GM12878 (cell line): ENCODE data around the gene ITGAV. TPM values are rescaled to one million over a fixed set of nuclear protein-coding genes. Genes with fewer than 3 reads are reported as not detected.

Experiments
- ATAC-seq: fragments of 200-7000 bp; cut with Tn5 transposase; 3 replicates; pipeline ENCODE4 v1.9.1; 2020; ENCODE audit warnings: mild to moderate bottlenecking, moderate library complexity
- BruUV-seq: library from RNA; stranded (reverse); fragments of 400-500 nt; replicated peaks from 2 replicates; lab custom pipeline; 2021; lab: Mats Ljungman, UMichigan
- CTCF ChIA-PET: fragments of 300-600 bp; sonication (Branson Sonifier 250); formaldehyde crosslinking; extraction: SDS; loops from one replicate; lab custom pipeline; 2021; ENCODE audit warnings: inconsistent platforms; lab: Yijun Ruan, JAX
- POLR2A ChIA-PET: fragments of 350-600 bp; formaldehyde crosslinking; extraction: SDS; loops from one replicate; lab custom pipeline; 2021; ENCODE audit warnings: inconsistent platforms; lab: Charles Lee
- RAD21 ChIA-PET: fragments of 300-600 bp; sonication (Branson Sonifier 250); formaldehyde crosslinking; loops from one replicate; lab custom pipeline; 2023; ENCODE audit warnings: antibody characterized with exemption; ENCODE audit not compliant: unreplicated experiment; lab: Charles Lee
- SMC1A ChIA-PET: fragments of 300-600 bp; sonication (Branson Sonifier 250); formaldehyde crosslinking; loops from one replicate; lab custom pipeline; 2023; ENCODE audit not compliant: unreplicated experiment, uncharacterized antibody; lab: Charles Lee
- DNase-seq: peaks from one replicate; pipeline ENCODE4 v3.0.0-alpha.2; 2011; ENCODE audit warnings: low read depth, low spot score
- FAIRE-seq: peaks from 3 replicates; lab custom pipeline; 2011; peaks lifted over from hg19 to GRCh38; lab: Jason Lieb, UNC
- H2AFZ ChIP-seq: 2 replicates; pipeline ENCODE4 v1.6.0; 2011; ENCODE audit warnings: low read depth, low read length, control low read depth; ENCODE audit not compliant: control insufficient read depth
- H3K27ac ChIP-seq: 2 replicates; pipeline ENCODE4 v1.5.1; 2011; ENCODE audit warnings: control low read depth; ENCODE audit not compliant: control insufficient read depth, insufficient read depth
- H3K27me3 ChIP-seq, 2 experiments: replicated peaks in 1 of 2; 2 replicates each; pipeline versions ENCODE4 v1.6.0 to v1.6.1; 2011; ENCODE audit warnings: low read length in 1 of 2; ENCODE audit not compliant: control insufficient read depth in 2 of 2, insufficient read depth in 2 of 2
- H3K36me3 ChIP-seq, 2 experiments: 2 replicates each; pipeline ENCODE4 v1.5.1; 2011; ENCODE audit warnings: low read length in 1 of 2; ENCODE audit not compliant: control insufficient read depth in 2 of 2, insufficient read depth in 2 of 2
- H3K4me1 ChIP-seq: 2 replicates; pipeline ENCODE4 v1.6.1; 2011; ENCODE audit warnings: mild to moderate bottlenecking, low read length, moderate library complexity, mixed read lengths; ENCODE audit not compliant: control insufficient read depth, insufficient read depth
- H3K4me2 ChIP-seq: 2 replicates; pipeline ENCODE4 v1.6.0; 2011; ENCODE audit warnings: control low read depth; ENCODE audit not compliant: control insufficient read depth, insufficient read depth
- H3K4me3 ChIP-seq: fragments of 200-600 bp; sonication (generic); 2 replicates; pipeline ENCODE4 v1.5.1; 2016
- H3K79me2 ChIP-seq: 2 replicates; pipeline ENCODE4 v1.6.0; 2011; ENCODE audit warnings: low read length; ENCODE audit not compliant: control insufficient read depth, insufficient read depth
- H3K9ac ChIP-seq: 2 replicates; pipeline ENCODE4 v1.8.0; 2011; ENCODE audit warnings: low read length, control low read depth, mixed read lengths; ENCODE audit not compliant: control insufficient read depth, insufficient read depth
- H3K9me3 ChIP-seq: replicated peaks from 3 replicates; pipeline ENCODE4 v1.5.1; 2011; ENCODE audit warnings: mild to moderate bottlenecking, low read length; ENCODE audit not compliant: control insufficient read depth, insufficient read depth
- H4K20me1 ChIP-seq: 2 replicates; pipeline ENCODE4 v1.6.0; 2011; ENCODE audit not compliant: control insufficient read depth, insufficient read depth
- BHLHE40 ChIP-seq, 2 experiments: fragments of 450-650 bp in 1 of 2; IDR thresholded peaks; 2 replicates each; pipeline ENCODE4 v1.6.1; 2011 to 2017; ENCODE audit warnings: low read depth in 2 of 2, borderline replicate concordance in 1 of 2, improper control_type of control experiment in 1 of 2, low read length in 1 of 2, mild to moderate bottlenecking in 1 of 2
- CEBPB ChIP-seq, 2 experiments: fragments of 150-350 bp in 1 of 2; IDR thresholded peaks; 2 replicates each; pipeline ENCODE4 v1.6.1; 2012 to 2014; ENCODE audit warnings: low read depth in 2 of 2, low read length in 2 of 2, borderline replicate concordance in 1 of 2, inconsistent platforms in 1 of 2
- HDGF ChIP-seq: fragments of 450-650 bp; IDR thresholded peaks from 2 replicates; pipeline ENCODE4 v1.6.1; 2016; ENCODE audit warnings: antibody characterized with exemption
- NFIC ChIP-seq: IDR thresholded peaks from 2 replicates; pipeline ENCODE4 v1.6.1; 2012; ENCODE audit warnings: low read depth, mild to moderate bottlenecking, inconsistent platforms, low read length, moderate library complexity
- NFYB ChIP-seq: IDR thresholded peaks from 2 replicates; pipeline ENCODE4 v1.6.1; 2011; ENCODE audit warnings: low read depth, mild to moderate bottlenecking, low read length, improper control_type of control experiment, moderate library complexity; ENCODE audit not compliant: insufficient read depth
- ZSCAN29 ChIP-seq: fragments of 450-650 bp; IDR thresholded peaks from 2 replicates; pipeline ENCODE4 v1.6.1; 2017; ENCODE audit warnings: mild to moderate bottlenecking, moderate library complexity
- WGBS: methylation state at CpG from one replicate; pipeline ENCODE4 v1.1.6; 2016; ENCODE audit warnings: low lambda C conversion rate; ENCODE audit not compliant: insufficient replicate concordance, insufficient coverage; ENCODE audit errors: missing lambda C conversion rate; 5-methylcytosine and 5-hydroxymethylcytosine counted together
- in situ Hi-C: fragments of 300-500 bp; cut with MboI; formaldehyde crosslinking; loops from 9 replicates; pipeline ENCODE4 v1.14.3; 2018; ENCODE audit warnings: mixed read lengths
- intact Hi-C: fragments of 100-400 bp; cut with micrococcal nuclease; formaldehyde crosslinking; loops from one replicate; pipeline ENCODE4 v1.14.2; 2022; ENCODE audit not compliant: unreplicated experiment
- polyA plus RNA-seq, 11 experiments: library from polyadenylated mRNA; depleted of rRNA in 4 of 11; unstranded in 6 of 11; stranded (reverse) in 5 of 11; fragments of >200 nt; fragmentation: Nextera tagmentation in 4 of 11; fragmentation: Illumina TruSeq in 1 of 11; extraction: Ambion mirVana in 4 of 11; extraction: Trizol in 1 of 11; gene quantifications; 1 replicate in 1 of 11; 2 replicates in 10 of 11; pipeline versions ENCODE4 v1.2.1 to v1.2.3, GENCODE V29; 2011 to 2016; ENCODE audit warnings: inconsistent platforms in 2 of 11, missing spikeins in 2 of 11, low read depth in 1 of 11
- total RNA-seq, 4 experiments: library from RNA; depleted of rRNA in 3 of 4; stranded (reverse); fragments of >200 nt in 3 of 4; fragmentation: Illumina TruSeq in 1 of 4; extraction: Trizol in 1 of 4; gene quantifications; 2 replicates each; pipeline versions ENCODE4 v1.2.1 to v1.2.3, GENCODE V29; 2013 to 2021
- TF ChIP-seq, protein P1 (sequence below): fragments of 450-650 bp; formaldehyde crosslinking; IDR thresholded peaks from 2 replicates; pipeline ENCODE4 v1.4.0; 2022; ENCODE audit warnings: mild to moderate bottlenecking, moderate library complexity

Gene ITGAV
- total and polyA plus RNA-seq, 10 of the 15 experiments (the other 5 are each of a cell fraction or from before 2014, with no cell fraction given), result 2.1 to 10.8 (median 6.1) TPM

GRCh38 chr2:186688813-186689212 is 99.0 kb downstream of the ITGAV start:
- CTCF ChIA-PET, result no interaction called here
- BruUV-seq, result no TSS peak
- FAIRE-seq (no peak), ATAC-seq (no peak), DNase-seq (no peak)
- SMC1A ChIA-PET, result interaction anchor here (0.6 to 0.7 kb wide), 2 partner anchors 171 to 262 kb away, joined by 3 read pairs; no protein-coding TSS in a partner anchor
- Histone ChIP-seq H4K20me1 (no peaks in the 10 kb centered on the region), H3K27me3 (no peaks in the 10 kb centered on the region), H3K4me1 (no peaks in the 10 kb centered on the region), H3K4me3 (no peak overlapping the region), H3K27ac (no peak overlapping the region), H3K4me2 (no peak overlapping the region), H3K79me2 (no peaks in the 10 kb centered on the region)
- POLR2A ChIA-PET, result interaction anchor here (0.5 kb wide), 1 partner anchor 237 kb away, joined by 3 read pairs; no protein-coding TSS in a partner anchor
- in situ Hi-C loops (no loop called here), intact Hi-C loops (no loop called here)
- RAD21 ChIA-PET, result no interaction called here
- 64% methylated on average over 3 of the region's 3 CpGs for WGBS
- no peak for TF ChIP-seq ZSCAN29
- TF ChIP-seq CEBPB (IDR thresholded peaks at IDR 0.05; ENCODE audit: borderline replicate concordance in 1 of 2, low read depth in 2 of 2, low read length in 2 of 2), result no peak
- TF ChIP-seq HDGF, result no peak
- TF ChIP-seq, protein P1, sequence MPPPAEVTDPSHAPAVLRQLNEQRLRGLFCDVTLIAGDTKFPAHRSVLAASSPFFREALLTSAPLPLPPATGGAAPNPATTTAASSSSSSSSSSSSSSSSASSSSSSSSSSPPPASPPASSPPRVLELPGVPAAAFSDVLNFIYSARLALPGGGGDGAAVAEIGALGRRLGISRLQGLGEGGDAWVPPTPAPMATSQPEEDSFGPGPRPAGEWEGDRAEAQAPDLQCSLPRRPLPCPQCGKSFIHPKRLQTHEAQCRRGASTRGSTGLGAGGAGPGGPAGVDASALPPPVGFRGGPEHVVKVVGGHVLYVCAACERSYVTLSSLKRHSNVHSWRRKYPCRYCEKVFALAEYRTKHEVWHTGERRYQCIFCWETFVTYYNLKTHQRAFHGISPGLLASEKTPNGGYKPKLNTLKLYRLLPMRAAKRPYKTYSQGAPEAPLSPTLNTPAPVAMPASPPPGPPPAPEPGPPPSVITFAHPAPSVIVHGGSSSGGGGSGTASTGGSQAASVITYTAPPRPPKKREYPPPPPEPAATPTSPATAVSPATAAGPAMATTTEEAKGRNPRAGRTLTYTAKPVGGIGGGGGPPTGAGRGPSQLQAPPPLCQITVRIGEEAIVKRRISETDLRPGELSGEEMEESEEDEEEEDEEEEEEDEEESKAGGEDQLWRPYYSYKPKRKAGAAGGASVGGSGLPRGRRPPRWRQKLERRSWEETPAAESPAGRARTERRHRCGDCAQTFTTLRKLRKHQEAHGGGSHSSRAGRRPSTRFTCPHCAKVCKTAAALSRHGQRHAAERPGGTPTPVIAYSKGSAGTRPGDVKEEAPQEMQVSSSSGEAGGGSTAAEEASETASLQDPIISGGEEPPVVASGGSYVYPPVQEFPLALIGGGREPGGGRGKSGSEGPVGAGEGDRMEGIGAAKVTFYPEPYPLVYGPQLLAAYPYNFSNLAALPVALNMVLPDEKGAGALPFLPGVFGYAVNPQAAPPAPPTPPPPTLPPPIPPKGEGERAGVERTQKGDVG (CRISPR knock-in tag), result no peak
- no peak for TF ChIP-seq BHLHE40 (IDR thresholded peaks at IDR 0.05; ENCODE audit: borderline replicate concordance in 1 of 2, low read depth in 2 of 2, low read length in 1 of 2)
- TF ChIP-seq NFYB, result no peak
- no peak for TF ChIP-seq NFIC
- TF ChIP-seq, all 136 proteins: peak for 0
- H2AFZ ChIP-seq, result no peak overlapping the region
- H3K9ac ChIP-seq, result no peak overlapping the region
- peaks cover 2% of the 10 kb centered on the region; the same call in 2 of the 3 replicates for H3K9me3 ChIP-seq
- no peaks in the 10 kb centered on the region for H3K36me3 ChIP-seq
